SK-N-SH (cell line): Measurements from ENCODE around the gene NME9.

ENCODE experiments used
- CHD2 ChIP-seq: fragments of 150-350 bp; IDR thresholded peaks from 2 replicates; pipeline ENCODE4 v1.6.1; 2018; ENCODE audit warnings: low read length; ENCODE audit not compliant: partially characterized antibody
- CTCF ChIP-seq: fragments of 200-600 bp; sonication (generic); IDR thresholded peaks from 2 replicates; pipeline ENCODE4 v1.6.1; 2017; ENCODE audit warnings: antibody characterized with exemption, mild to moderate bottlenecking, moderate library complexity
- EP300 ChIP-seq, 2 experiments: IDR thresholded peaks; 2 replicates each; pipeline versions ENCODE4 v1.4.0 to v1.6.1; 2012; ENCODE audit warnings: borderline replicate concordance in 1 of 2, low read depth in 1 of 2, low read length in 1 of 2
- EZH2phosphoT487 ChIP-seq: fragments of 200-600 bp; sonication (generic); IDR thresholded peaks from 2 replicates; pipeline ENCODE4 v1.6.1; 2017; ENCODE audit warnings: low read depth, mixed run types, mild to moderate bottlenecking, antibody characterized with exemption, moderate library complexity, borderline replicate concordance
- FOSL2 ChIP-seq: IDR thresholded peaks from 2 replicates; pipeline ENCODE4 v1.4.0; 2012; ENCODE audit warnings: low read depth, mild to moderate bottlenecking, moderate library complexity, borderline replicate concordance
- FOXJ3 ChIP-seq: sonication (generic); formaldehyde crosslinking; IDR thresholded peaks from 2 replicates; pipeline ENCODE4 v1.5.1; 2020; ENCODE audit warnings: mild to moderate bottlenecking, missing genetic modification reagents
- FOXM1 ChIP-seq: IDR thresholded peaks from 2 replicates; pipeline ENCODE4 v1.4.0; 2012; ENCODE audit warnings: low read depth, mild to moderate bottlenecking
- GABPA ChIP-seq: IDR thresholded peaks from 2 replicates; pipeline ENCODE4 v1.4.0; 2012; ENCODE audit warnings: low read depth, mild to moderate bottlenecking
- RAD21 ChIP-seq: IDR thresholded peaks from 2 replicates; pipeline ENCODE4 v1.6.1; 2012; ENCODE audit warnings: mild to moderate bottlenecking, low read length
- SIN3A ChIP-seq: IDR thresholded peaks from 2 replicates; pipeline ENCODE4 v1.6.1; 2012; ENCODE audit warnings: low read depth, mild to moderate bottlenecking, low read length, moderate library complexity, borderline replicate concordance
- TCF12 ChIP-seq: IDR thresholded peaks from 2 replicates; pipeline ENCODE4 v1.4.0; 2012
- TEAD4 ChIP-seq: IDR thresholded peaks from 2 replicates; pipeline ENCODE4 v1.4.0; 2012; ENCODE audit warnings: mild to moderate bottlenecking, borderline replicate concordance; ENCODE audit not compliant: insufficient read depth

- no peak for TF ChIP-seq RAD21
- TF ChIP-seq CTCF = no peak
- no peak for TF ChIP-seq EZH2phosphoT487
- TF ChIP-seq SIN3A = no peak
- no peak for TF ChIP-seq GABPA
- TF ChIP-seq CHD2 = no peak
- TF ChIP-seq EP300 (IDR thresholded peaks at IDR 0.05; ENCODE audit: borderline replicate concordance in 1 of 2, low read depth in 1 of 2, low read length in 1 of 2) = no peak
- TF ChIP-seq TEAD4 = no peak
- TF ChIP-seq FOXJ3 = no peak
- no peak for TF ChIP-seq FOXM1
- TF ChIP-seq FOSL2 = no peak
- TF ChIP-seq TCF12 = no peak
Measured at GRCh38 chr3:138327831-138328230, 1.8 kb downstream of the NME9 start.
